GM19328 (cell line): Measurements from ENCODE around the gene CDK14.
"Not testable (repeated sequence)": the region's sequence is repeated elsewhere in the genome, so short reads cannot be mapped to it uniquely, and the experiment has no call there.

Experiments
- ATAC-seq: cut with Tn5 transposase; IDR thresholded peaks from one replicate; pipeline ENCODE4 v1.9.1; 2021; ENCODE audit warnings: mild to moderate bottlenecking, moderate library complexity; ENCODE audit not compliant: unreplicated experiment

CDK14 gene

GRCh38 chr7:90629297-90629918, 33.3 kb downstream of the CDK14 start:
- peak; percentile 62 for ATAC-seq

GRCh38 chr7:90631502-90631901, 35.4 kb downstream of the CDK14 start:
- ATAC-seq = no peak

- not testable (repeated sequence) for ATAC-seq
Observed at GRCh38 chr7:90639683-90640082, 43.6 kb downstream of the CDK14 start.

GRCh38 chr7:90642978-90643377, 46.9 kb downstream of the CDK14 start:
- no peak for ATAC-seq

- ATAC-seq = no peak
Observed at GRCh38 chr7:90645784-90646183, 49.7 kb downstream of the CDK14 start.

DNA sequence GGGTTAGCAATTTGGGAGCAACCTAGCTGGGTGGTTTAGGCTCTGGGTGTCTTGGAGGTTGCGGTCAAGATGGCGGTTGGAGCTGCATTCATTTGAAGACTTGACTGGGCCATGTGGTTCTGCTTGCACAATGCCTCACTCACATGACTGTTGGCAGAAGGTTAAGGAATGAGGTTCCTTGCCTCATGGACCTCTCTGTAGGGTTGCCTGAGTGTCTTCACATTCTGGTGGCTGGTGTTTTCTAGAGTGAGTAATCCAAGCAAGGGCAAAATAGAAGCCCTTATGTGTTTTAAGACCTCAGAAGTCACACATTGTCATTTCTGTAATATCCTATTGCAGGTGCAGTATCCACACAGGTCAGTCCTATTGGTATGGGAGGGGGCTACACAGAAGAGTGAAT, 52.0 kb downstream of the CDK14 start:
- ATAC-seq = no peak

DNA sequence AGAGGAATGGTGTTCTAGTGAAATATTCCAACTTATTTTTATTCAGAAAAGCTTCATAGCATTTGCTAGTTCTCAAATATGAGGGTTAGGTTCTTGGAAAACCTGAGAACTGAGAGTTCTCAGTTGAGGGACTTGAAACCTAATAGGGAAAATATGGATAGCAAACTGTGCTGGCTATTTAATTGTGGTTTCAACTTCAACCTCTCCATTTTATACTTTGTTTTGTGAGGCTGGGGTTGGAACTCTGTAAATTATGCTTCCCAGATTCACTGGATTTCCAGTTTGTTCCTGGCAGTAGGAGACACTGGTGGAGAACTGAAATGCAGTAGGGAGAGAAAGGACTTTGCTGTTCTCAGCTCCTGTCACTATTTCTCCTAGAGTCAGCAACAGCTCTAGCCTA, 52.7 kb downstream of the CDK14 start:
- no peak for ATAC-seq

- ATAC-seq = no peak
Observed at GRCh38 chr7:90654718-90655427, 58.8 kb downstream of the CDK14 start.

GRCh38 chr7:90655566-90655965, 59.4 kb downstream of the CDK14 start:
- no peak for ATAC-seq

DNA sequence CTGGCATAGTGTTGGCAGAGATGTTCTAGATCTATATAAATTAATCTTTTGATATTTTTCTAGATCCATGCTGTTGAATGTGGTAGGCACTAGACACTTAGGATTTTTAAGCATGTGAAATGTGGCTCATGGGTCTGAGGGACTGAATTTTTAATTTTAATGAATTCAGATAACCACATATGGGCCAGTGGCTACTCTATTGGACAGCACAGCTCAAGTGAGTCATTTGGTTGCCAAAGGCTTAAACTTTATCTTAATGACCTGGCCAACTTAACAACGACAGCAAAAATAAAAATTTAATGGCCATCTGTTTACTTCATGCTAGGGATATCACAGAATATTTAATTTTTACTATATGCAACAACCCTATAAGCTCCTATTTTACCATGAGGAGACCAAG, 61.4 kb downstream of the CDK14 start:
- no peak for ATAC-seq

GRCh38 chr7:90660100-90660499, 64.0 kb downstream of the CDK14 start:
- ATAC-seq = no peak

DNA sequence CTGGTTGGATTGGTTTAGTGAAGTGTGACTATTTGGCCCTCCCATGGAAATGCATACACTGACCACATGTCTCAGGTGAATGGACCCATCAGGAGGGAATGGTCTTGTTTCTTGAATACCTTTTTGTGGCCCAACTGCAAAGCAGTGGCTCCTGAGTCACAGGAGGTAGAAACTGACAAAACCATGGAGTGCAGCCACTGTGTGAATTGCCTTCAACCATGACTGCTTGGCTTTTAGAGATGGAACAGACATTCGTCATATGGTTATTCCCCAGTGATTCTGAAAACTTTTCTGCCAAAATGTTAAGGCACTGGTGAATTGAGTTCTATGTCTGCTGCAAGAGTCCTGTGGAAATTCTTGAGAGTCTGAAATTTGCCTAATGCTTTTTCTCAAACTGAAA, 64.7 kb downstream of the CDK14 start:
- peak; percentile 48 for ATAC-seq

- no peak for ATAC-seq
Observed at GRCh38 chr7:90661290-90662151, 65.4 kb downstream of the CDK14 start.

DNA sequence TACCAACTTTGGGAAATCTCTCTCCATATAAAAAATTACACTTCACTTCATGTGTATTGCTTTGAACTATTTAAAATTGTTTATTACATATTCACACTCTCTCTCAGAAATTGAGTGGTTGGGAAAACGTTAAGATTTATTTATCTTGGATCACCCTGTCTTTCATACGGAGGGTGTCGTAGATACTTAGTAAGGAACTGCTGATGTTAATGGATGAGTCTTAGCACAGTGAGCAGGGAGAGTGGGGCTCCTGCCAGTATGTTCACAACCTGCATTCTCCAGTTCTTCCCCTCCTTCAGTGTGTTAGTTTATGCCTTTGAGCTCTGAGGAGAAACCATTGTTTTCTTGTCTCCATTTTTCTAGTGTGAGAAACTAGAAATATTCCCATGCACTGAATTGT, 67.1 kb downstream of the CDK14 start:
- ATAC-seq = no peak

DNA sequence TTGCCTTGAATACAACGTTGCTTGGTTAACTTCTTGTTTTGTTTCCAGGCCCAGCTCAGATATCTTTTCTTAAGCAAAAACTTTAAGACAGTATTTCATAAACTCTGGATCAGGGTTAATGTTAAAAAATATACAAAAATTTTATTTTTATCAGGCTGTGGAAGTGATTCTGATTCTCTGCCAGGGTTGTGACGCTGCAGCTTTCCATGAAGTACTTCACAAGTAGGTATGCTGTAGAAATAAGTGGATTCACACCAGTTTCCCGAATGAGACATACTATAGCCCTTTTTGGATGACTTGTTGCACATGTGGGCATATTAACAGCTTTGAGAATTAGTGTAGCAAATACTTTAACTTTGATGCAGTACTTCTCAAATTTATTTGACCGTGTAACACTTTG, 70.1 kb downstream of the CDK14 start:
- ATAC-seq = no peak

DNA sequence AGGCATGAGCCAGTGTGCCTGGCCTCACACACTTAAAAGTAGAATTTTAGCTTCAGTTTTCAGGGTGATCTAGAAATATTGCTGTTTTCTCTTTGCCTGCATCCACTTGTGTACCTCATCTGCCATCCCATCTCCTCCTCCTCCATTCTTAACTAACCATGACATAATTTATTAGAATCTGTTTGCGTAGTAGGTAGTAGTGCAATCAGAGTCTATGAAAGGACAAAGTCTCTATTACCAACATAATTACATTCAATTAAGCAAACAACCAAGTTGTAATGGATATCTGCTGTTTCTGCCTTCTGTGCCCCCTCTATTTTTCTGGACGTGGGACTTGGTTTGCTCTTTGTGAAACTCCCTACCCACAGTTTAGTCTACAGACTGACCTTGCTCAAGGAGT, 72.9 kb downstream of the CDK14 start:
- no peak for ATAC-seq

GRCh38 chr7:90669492-90669891, 73.4 kb downstream of the CDK14 start:
- peak; percentile 67 for ATAC-seq

DNA sequence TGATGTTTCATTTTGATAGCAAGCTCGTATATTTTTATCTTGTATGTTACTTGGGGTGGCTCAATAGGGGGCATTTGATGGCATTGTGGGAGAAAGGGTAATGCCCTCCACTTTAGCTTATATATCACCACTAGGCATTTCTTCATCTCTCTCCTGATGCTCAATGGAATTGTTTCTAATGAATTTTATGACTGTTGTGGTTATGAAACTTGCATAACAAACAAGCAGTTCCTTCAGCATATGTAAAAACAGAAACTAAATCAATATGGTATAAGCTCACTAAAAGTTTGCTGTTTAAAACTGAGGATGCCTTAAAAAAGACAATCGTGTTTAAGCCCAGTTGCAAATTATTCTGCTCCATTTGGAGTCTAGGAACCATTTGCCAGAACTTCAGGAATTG, 75.5 kb downstream of the CDK14 start:
- no peak for ATAC-seq

DNA sequence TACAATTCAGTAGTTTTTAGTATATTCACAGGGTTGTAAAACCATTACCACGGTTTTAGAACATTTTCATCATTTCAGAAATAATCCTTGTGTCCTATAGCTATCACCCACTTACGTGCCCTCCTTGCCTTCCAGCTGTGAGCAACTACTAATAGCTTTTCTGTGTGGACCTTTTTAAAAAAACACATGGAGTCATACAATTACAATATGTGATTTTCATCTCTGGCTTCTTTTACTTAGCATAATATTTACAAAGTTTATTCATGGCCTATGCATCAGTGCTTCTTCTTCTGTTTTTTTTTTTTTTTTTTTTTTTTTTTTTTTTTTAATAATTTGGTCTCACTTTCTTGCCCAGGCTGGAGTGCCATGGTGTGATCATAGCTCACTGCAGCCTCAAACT, 76.1 kb downstream of the CDK14 start:
- no peak for ATAC-seq

DNA sequence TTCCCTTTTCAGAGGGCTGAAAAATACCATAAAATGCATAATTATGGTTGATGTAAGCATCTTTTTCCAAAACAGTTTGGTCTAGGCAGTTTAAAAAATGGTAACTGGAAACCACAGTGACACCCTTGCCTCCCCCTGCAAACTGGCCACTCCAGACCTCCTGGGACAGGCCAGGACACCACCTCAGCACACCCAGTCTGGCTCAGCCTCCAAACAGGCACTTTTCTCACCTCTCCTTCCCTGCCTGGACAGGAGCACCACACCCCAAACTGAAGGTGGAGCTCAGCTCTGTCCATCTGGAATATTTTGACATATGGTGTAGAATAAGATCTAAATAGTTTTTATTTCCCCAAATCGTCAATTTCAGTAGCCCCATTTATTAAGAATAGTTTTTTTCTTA, 78.5 kb downstream of the CDK14 start:
- ATAC-seq = no peak

- ATAC-seq = no peak
Observed at GRCh38 chr7:90675982-90676381, 79.9 kb downstream of the CDK14 start.
